Natural killer cell (primary cell): ENCODE measurements around the gene CPA1. TPM values are rescaled to one million over a fixed set of nuclear protein-coding genes. Genes with fewer than 3 reads are reported as not detected.

Experiments
- ATAC-seq, 3 donors: fragments of 150-1000 bp in 2 of 3; fragments of 200-7000 bp in 1 of 3; cut with Tn5 transposase; 1 replicate in 1 of 3; 2 replicates in 2 of 3; pipeline ENCODE4 v1.10.0; 2021; ENCODE audit warnings: mild to moderate bottlenecking in 2 of 3, moderate library complexity in 2 of 3
- DNase-seq, 2 donors: peaks; one replicate each; pipeline versions ENCODE4 v3.0.0 to v3.0.0-alpha.2; 2013 to 2021; ENCODE audit warnings: mixed read lengths in 1 of 2
- H3K27ac ChIP-seq: one replicate; pipeline ENCODE4 v1.5.1; 2013; ENCODE audit warnings: mild to moderate bottlenecking, low read length
- H3K27me3 ChIP-seq: one replicate; pipeline ENCODE4 v1.6.1; 2013; ENCODE audit warnings: low read length; ENCODE audit not compliant: control insufficient read depth, insufficient read depth
- H3K36me3 ChIP-seq: one replicate; pipeline ENCODE4 v1.6.1; 2013; ENCODE audit warnings: low read length; ENCODE audit not compliant: control insufficient read depth, insufficient read depth
- H3K4me1 ChIP-seq: one replicate; pipeline ENCODE4 v1.6.1; 2013; ENCODE audit warnings: low read length; ENCODE audit not compliant: control insufficient read depth, insufficient read depth
- H3K4me3 ChIP-seq: one replicate; pipeline ENCODE4 v1.5.1; 2013; ENCODE audit warnings: low read length
- H3K9me3 ChIP-seq: one replicate; pipeline ENCODE4 v1.6.1; 2013; ENCODE audit warnings: low read length; ENCODE audit not compliant: control insufficient read depth, insufficient read depth
- H3K27ac Mint-ChIP-seq, 2 donors: one replicate each; pipeline ENCODE4 v1.8.0; 2022; ENCODE audit warnings: mild to moderate bottlenecking in 2 of 2, mixed read lengths in 2 of 2, moderate library complexity in 1 of 2
- H3K27me3 Mint-ChIP-seq, 2 donors: one replicate each; pipeline ENCODE4 v1.8.0; 2022; ENCODE audit warnings: low read depth in 2 of 2, mixed read lengths in 2 of 2
- H3K36me3 Mint-ChIP-seq: one replicate; pipeline ENCODE4 v1.8.0; 2022; ENCODE audit warnings: mixed read lengths
- H3K4me1 Mint-ChIP-seq, 2 donors: one replicate each; pipeline ENCODE4 v1.8.0; 2022; ENCODE audit warnings: mixed read lengths in 2 of 2
- H3K4me3 Mint-ChIP-seq: one replicate; pipeline ENCODE4 v1.8.0; 2022; ENCODE audit warnings: mild to moderate bottlenecking, moderate library complexity, mixed read lengths
- H3K9me3 Mint-ChIP-seq, 2 donors: one replicate each; pipeline ENCODE4 v1.8.0; 2022; ENCODE audit warnings: mixed read lengths in 2 of 2
- CTCF ChIP-seq: fragments of 200-600 bp; IDR thresholded peaks from one replicate; pipeline ENCODE4 v1.8.0; 2022; ENCODE audit warnings: antibody characterized with exemption
- WGBS: methylation state at CpG from one replicate; pipeline ENCODE4 v1.1.7; 2013; ENCODE audit warnings: missing lambda C conversion rate; ENCODE audit not compliant: insufficient coverage; 5-methylcytosine and 5-hydroxymethylcytosine counted together
- intact Hi-C: fragments of 100-400 bp; cut with micrococcal nuclease; formaldehyde crosslinking; loops from one replicate; pipeline ENCODE4 v1.14.2; 2022
- total RNA-seq, 4 donors: library from RNA; stranded (reverse); fragments of 120-200 nt in 1 of 4; gene quantifications; one replicate each; pipeline versions ENCODE4 v1.2.3 to v1.2.4, GENCODE V29; 2013 to 2022

CPA1 gene
- total RNA-seq, 3 donors from 2014 or later (not counting 1 experiment from before 2014, with no cell fraction given): not detected

GRCh38 chr7:130418306-130418705, 38.0 kb downstream of the CPA1 start:
- H3K9me3 ChIP-seq: no peaks in the 10 kb centered on the region
- no peak overlapping the region for H3K4me3 ChIP-seq
- intact Hi-C loops: no loop called here
- no peak for ATAC-seq
- peaks cover 43% of the 10 kb centered on the region in 2 donors for H3K4me1 Mint-ChIP-seq
- no peaks in the 10 kb centered on the region for H3K27me3 Mint-ChIP-seq
- H3K4me3 Mint-ChIP-seq: no peak overlapping the region
- H3K36me3 ChIP-seq: no peaks in the 10 kb centered on the region
- H3K4me1 ChIP-seq: peaks cover 4% of the 10 kb centered on the region
- no peaks in the 10 kb centered on the region for H3K9me3 Mint-ChIP-seq
- no peaks in the 10 kb centered on the region for H3K36me3 Mint-ChIP-seq
- no peaks in the 10 kb centered on the region for H3K27me3 ChIP-seq
- H3K27ac Mint-ChIP-seq: peak overlapping the region; percentile 56 to 87
- H3K27ac ChIP-seq: no peak overlapping the region
- no peak for DNase-seq
- WGBS: 95% methylated on average over 6 of the region's 7 CpGs
- TF ChIP-seq CTCF: no peak

DNA sequence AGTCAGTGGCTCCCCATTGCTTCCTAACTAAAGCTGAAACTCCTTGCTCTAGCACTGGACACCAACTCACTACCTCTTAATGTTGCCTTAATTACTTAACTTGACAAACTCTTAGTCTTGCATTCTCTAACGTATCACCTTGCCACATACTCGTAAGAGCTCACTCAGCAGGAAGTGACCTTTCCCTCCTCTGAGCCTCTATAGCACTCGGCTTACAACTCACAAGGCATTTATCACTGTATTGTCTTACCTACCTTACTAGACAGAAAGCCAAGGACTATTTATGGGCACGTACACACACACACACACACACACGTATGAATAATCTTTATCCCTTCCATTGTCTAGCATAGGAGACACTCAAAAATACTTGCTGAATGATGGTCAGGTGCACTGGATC, 39.4 kb downstream of the CPA1 start:
- Mint-ChIP-seq H3K4me1 (peaks cover 41% of the 10 kb centered on the region in 2 donors), H3K27ac (peak overlapping the region in 1 of 2 donors; percentile 40), H3K9me3 (no peaks in the 10 kb centered on the region), H3K36me3 (no peaks in the 10 kb centered on the region), H3K4me3 (no peak overlapping the region), H3K27me3 (no peaks in the 10 kb centered on the region)
- ATAC-seq: peak in 1 of 3 donors; percentile 35
- 78% methylated on average over 5 of the region's 5 CpGs for WGBS
- Histone ChIP-seq H3K4me3 (no peak overlapping the region), H3K9me3 (no peaks in the 10 kb centered on the region), H3K4me1 (peaks cover 2% of the 10 kb centered on the region), H3K27ac (no peak overlapping the region), H3K36me3 (no peaks in the 10 kb centered on the region), H3K27me3 (no peaks in the 10 kb centered on the region)
- DNase-seq: peak in 1 of 2 donors; percentile 56
- no peak for TF ChIP-seq CTCF
- intact Hi-C loops: no loop called here

DNA sequence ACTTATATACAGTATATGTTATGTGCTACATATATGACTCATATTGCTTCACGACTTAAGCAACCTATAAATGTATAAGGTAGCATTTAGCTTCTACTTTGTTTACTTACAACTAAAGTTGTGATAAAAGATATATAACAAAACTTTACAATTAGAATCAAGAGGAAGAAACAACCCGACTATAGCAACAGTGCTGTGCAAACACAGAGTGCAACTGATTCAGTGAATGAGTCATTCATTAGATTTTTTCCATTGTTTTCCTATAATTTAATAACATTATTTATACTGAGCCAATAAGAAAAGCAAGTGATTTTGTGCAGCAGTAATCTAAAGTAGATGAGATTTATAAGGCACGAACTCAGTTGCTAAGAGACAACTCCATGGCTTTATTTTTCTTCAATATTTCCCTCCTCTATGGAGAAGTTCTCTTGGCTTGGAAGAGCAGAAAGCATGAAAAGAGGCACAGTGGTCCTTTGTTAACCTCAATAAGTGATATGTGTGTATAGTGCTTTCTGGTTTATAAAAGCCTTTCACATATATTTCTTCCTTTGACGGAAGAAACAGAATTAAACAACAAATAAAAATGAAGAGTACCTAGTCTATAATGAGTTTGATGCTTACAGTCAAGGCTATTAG, 40.8 kb downstream of the CPA1 start:
- Mint-ChIP-seq H3K27me3 (no peaks in the 10 kb centered on the region), H3K4me3 (no peak overlapping the region), H3K9me3 (no peaks in the 10 kb centered on the region), H3K4me1 (peaks cover 29 to 31% of the 10 kb centered on the region in 2 donors), H3K27ac (no peak overlapping the region), H3K36me3 (no peaks in the 10 kb centered on the region)
- Histone ChIP-seq H3K4me1 (no peaks in the 10 kb centered on the region), H3K4me3 (no peak overlapping the region), H3K9me3 (no peaks in the 10 kb centered on the region), H3K27ac (no peak overlapping the region), H3K36me3 (no peaks in the 10 kb centered on the region), H3K27me3 (no peaks in the 10 kb centered on the region)
- DNase-seq: no peak
- intact Hi-C loops: no loop called here
- TF ChIP-seq CTCF: no peak
- ATAC-seq: no peak
- WGBS: no CpG with 5 or more reads among the region's 4 CpGs

GRCh38 chr7:130421684-130422083, 41.4 kb downstream of the CPA1 start:
- DNase-seq: no peak
- Histone ChIP-seq H3K4me3 (no peak overlapping the region), H3K36me3 (no peaks in the 10 kb centered on the region), H3K27ac (no peak overlapping the region), H3K9me3 (no peaks in the 10 kb centered on the region), H3K27me3 (no peaks in the 10 kb centered on the region), H3K4me1 (no peaks in the 10 kb centered on the region)
- 78% methylated on average over 2 of the region's 2 CpGs for WGBS
- H3K36me3 Mint-ChIP-seq: no peaks in the 10 kb centered on the region
- H3K27ac Mint-ChIP-seq: no peak overlapping the region
- intact Hi-C loops: no loop called here
- H3K9me3 Mint-ChIP-seq: no peaks in the 10 kb centered on the region
- H3K27me3 Mint-ChIP-seq: no peaks in the 10 kb centered on the region
- no peak for TF ChIP-seq CTCF
- ATAC-seq: no peak
- H3K4me3 Mint-ChIP-seq: no peak overlapping the region
- peaks cover 23 to 28% of the 10 kb centered on the region in 2 donors for H3K4me1 Mint-ChIP-seq
